ENCODE results near the gene GNAL. TPM values are rescaled to one million over a fixed set of nuclear protein-coding genes. Genes with fewer than 3 reads are reported as not detected.

Gene GNAL
- total RNA-seq, 1 experiment from 2014 or later, result 28.4 TPM

GRCh38 chr18:11661430-11661829, 27.6 kb upstream of the GNAL start:
- BruUV-seq (replicated peaks), result no TSS peak
- no peak overlapping the region for H3K4me3 Mint-ChIP-seq (ENCODE audit: unreplicated experiment)
- TF ChIP-seq CTCF (IDR thresholded peaks at IDR 0.05; ENCODE audit: insufficient read depth in 1 of 2, low read depth in 1 of 2, low read length in 1 of 2, severe bottlenecking in 1 of 2, unreplicated experiment in 1 of 2), result no peak
- H3K27me3 ChIP-seq (replicated peaks; ENCODE audit: control insufficient read depth, insufficient read depth, low read length), result 0 out of 2 replicates have a peak, but pooled peaks cover 2% of the 10 kb centered on the region
- H3K27me3 Mint-ChIP-seq (ENCODE audit: insufficient read depth, unreplicated experiment), result peaks cover 2% of the 10 kb centered on the region
- no peaks in the 10 kb centered on the region for H3K36me3 Mint-ChIP-seq (ENCODE audit: insufficient read depth, unreplicated experiment)
- ChIA-PET CTCF (interaction anchor here (0.6 kb wide), 1 partner anchor 119 kb away, joined by 3 read pairs; no protein-coding TSS in a partner anchor), POLR2A (interaction anchor here (1.0 kb wide), 1 partner anchor 10 kb away, joined by 4 read pairs; no protein-coding TSS in a partner anchor)
- no peak for DNase-seq
- no peaks in the 10 kb centered on the region for H3K4me1 Mint-ChIP-seq (ENCODE audit: low read depth, unreplicated experiment)
- H3K36me3 ChIP-seq (ENCODE audit: control insufficient read depth, insufficient read depth, low read length), result no peaks in the 10 kb centered on the region
- no peak overlapping the region for H3K4me3 ChIP-seq (ENCODE audit: low read depth, low read length)
- intact Hi-C loops (cut with micrococcal nuclease; ENCODE audit: unreplicated experiment), result no loop called here
- H3K9me3 Mint-ChIP-seq (ENCODE audit: unreplicated experiment), result peaks cover 13% of the 10 kb centered on the region
- H3K4me1 ChIP-seq, result no peaks in the 10 kb centered on the region
- H3K9me3 ChIP-seq, result peaks cover 4% of the 10 kb centered on the region; the same call in 1 of the 2 replicates
- H3K27ac Mint-ChIP-seq (ENCODE audit: unreplicated experiment), result no peak overlapping the region

GRCh38 chr18:11663439-11664029, 25.5 kb upstream of the GNAL start:
- Histone ChIP-seq H3K27me3 (replicated peaks; ENCODE audit: control insufficient read depth, insufficient read depth, low read length) (0 out of 2 replicates have a peak, but pooled peaks cover 2% of the 10 kb centered on the region), H3K4me3 (ENCODE audit: low read depth, low read length) (no peak overlapping the region), H3K9me3 (peaks cover 4% of the 10 kb centered on the region; the same call in 1 of the 2 replicates), H3K4me1 (peaks cover 8% of the 10 kb centered on the region; the same call in 1 of the 2 replicates), H3K36me3 (ENCODE audit: control insufficient read depth, insufficient read depth, low read length) (no peaks in the 10 kb centered on the region)
- Mint-ChIP-seq H3K4me3 (ENCODE audit: unreplicated experiment) (no peak overlapping the region), H3K9me3 (ENCODE audit: unreplicated experiment) (peaks cover 6% of the 10 kb centered on the region), H3K4me1 (ENCODE audit: low read depth, unreplicated experiment) (peaks cover 5% of the 10 kb centered on the region), H3K27ac (ENCODE audit: unreplicated experiment) (no peak overlapping the region), H3K36me3 (ENCODE audit: insufficient read depth, unreplicated experiment) (no peaks in the 10 kb centered on the region), H3K27me3 (ENCODE audit: insufficient read depth, unreplicated experiment) (no peaks in the 10 kb centered on the region)
- no peak for TF ChIP-seq CTCF (IDR thresholded peaks at IDR 0.05; ENCODE audit: insufficient read depth in 1 of 2, low read depth in 1 of 2, low read length in 1 of 2, severe bottlenecking in 1 of 2, unreplicated experiment in 1 of 2)
- no TSS peak for BruUV-seq (replicated peaks)
- ChIA-PET CTCF (no interaction called here), POLR2A (no interaction called here)
- intact Hi-C loops (cut with micrococcal nuclease; ENCODE audit: unreplicated experiment), result no loop called here
- no peak for DNase-seq

GRCh38 chr18:11664286-11664685, 24.8 kb upstream of the GNAL start:
- no TSS peak for BruUV-seq (replicated peaks)

More at GRCh38 chr18:11664286-11664685, 24.8 kb upstream of the GNAL start:
- Mint-ChIP-seq H3K4me1 (ENCODE audit: low read depth, unreplicated experiment) (peaks cover 6% of the 10 kb centered on the region), H3K27me3 (ENCODE audit: insufficient read depth, unreplicated experiment) (no peaks in the 10 kb centered on the region), H3K4me3 (ENCODE audit: unreplicated experiment) (no peak overlapping the region), H3K9me3 (ENCODE audit: unreplicated experiment) (no peaks in the 10 kb centered on the region), H3K36me3 (ENCODE audit: insufficient read depth, unreplicated experiment) (no peaks in the 10 kb centered on the region), H3K27ac (ENCODE audit: unreplicated experiment) (no peak overlapping the region)
- Histone ChIP-seq H3K4me3 (ENCODE audit: low read depth, low read length) (no peak overlapping the region), H3K36me3 (ENCODE audit: control insufficient read depth, insufficient read depth, low read length) (no peaks in the 10 kb centered on the region), H3K27me3 (replicated peaks; ENCODE audit: control insufficient read depth, insufficient read depth, low read length) (0 out of 2 replicates have a peak, but pooled peaks cover 2% of the 10 kb centered on the region), H3K4me1 (peaks cover 8% of the 10 kb centered on the region; the same call in 1 of the 2 replicates), H3K9me3 (peaks cover 4% of the 10 kb centered on the region; the same call in 1 of the 2 replicates)
- POLR2A ChIA-PET, result no interaction called here
- CTCF ChIA-PET, result no interaction called here
- intact Hi-C loops (cut with micrococcal nuclease; ENCODE audit: unreplicated experiment), result no loop called here
- no peak for TF ChIP-seq CTCF (IDR thresholded peaks at IDR 0.05; ENCODE audit: insufficient read depth in 1 of 2, low read depth in 1 of 2, low read length in 1 of 2, severe bottlenecking in 1 of 2, unreplicated experiment in 1 of 2)
- no peak for DNase-seq

Measured in Caco-2 (cell line).